Parathyroid adenoma (tissue), 2 donors: Measurements from ENCODE around the gene NAT9.

ENCODE experiments used
- H2AFZ ChIP-seq: fragments of 300-600 bp; sonication (generic); one replicate; pipeline ENCODE4 v1.7.0; 2017; ENCODE audit warnings: antibody characterized with exemption, mild to moderate bottlenecking
- H3K27ac ChIP-seq: fragments of 300-600 bp; sonication (generic); one replicate; pipeline ENCODE4 v1.7.0; 2017
- H3K27me3 ChIP-seq: fragments of 300-600 bp; sonication (generic); one replicate; pipeline ENCODE4 v1.7.0; 2017; ENCODE audit warnings: low read length; ENCODE audit not compliant: control insufficient read depth, insufficient read depth
- H3K36me3 ChIP-seq: fragments of 300-600 bp; sonication (generic); one replicate; pipeline ENCODE4 v1.7.0; 2017; ENCODE audit warnings: low read length; ENCODE audit not compliant: control insufficient read depth, insufficient read depth
- H3K4me1 ChIP-seq: fragments of 300-600 bp; sonication (generic); one replicate; pipeline ENCODE4 v1.7.0; 2017; ENCODE audit warnings: control low read depth
- H3K4me2 ChIP-seq: fragments of 300-600 bp; sonication (generic); one replicate; pipeline ENCODE4 v1.7.0; 2017; ENCODE audit warnings: low read length
- H3K4me3 ChIP-seq: fragments of 300-600 bp; sonication (generic); one replicate; pipeline ENCODE4 v1.7.0; 2017; ENCODE audit warnings: low read depth, low read length
- H3K79me2 ChIP-seq: fragments of 300-600 bp; sonication (generic); one replicate; pipeline ENCODE4 v1.7.0; 2017; ENCODE audit warnings: control low read depth
- H3K9ac ChIP-seq: fragments of 300-600 bp; sonication (generic); one replicate; pipeline ENCODE4 v1.7.0; 2017; ENCODE audit warnings: mild to moderate bottlenecking
- H3K9me3 ChIP-seq: fragments of 300-600 bp; sonication (generic); one replicate; pipeline ENCODE4 v1.7.0; 2017; ENCODE audit warnings: low read length; ENCODE audit not compliant: control insufficient read depth
- CTCF ChIP-seq: fragments of 300-600 bp; sonication (generic); IDR thresholded peaks from one replicate; pipeline ENCODE4 v1.7.0; 2017; ENCODE audit warnings: antibody characterized with exemption, mild to moderate bottlenecking
- donor health status: primary hyperparathyroidism.

Gene NAT9

DNA sequence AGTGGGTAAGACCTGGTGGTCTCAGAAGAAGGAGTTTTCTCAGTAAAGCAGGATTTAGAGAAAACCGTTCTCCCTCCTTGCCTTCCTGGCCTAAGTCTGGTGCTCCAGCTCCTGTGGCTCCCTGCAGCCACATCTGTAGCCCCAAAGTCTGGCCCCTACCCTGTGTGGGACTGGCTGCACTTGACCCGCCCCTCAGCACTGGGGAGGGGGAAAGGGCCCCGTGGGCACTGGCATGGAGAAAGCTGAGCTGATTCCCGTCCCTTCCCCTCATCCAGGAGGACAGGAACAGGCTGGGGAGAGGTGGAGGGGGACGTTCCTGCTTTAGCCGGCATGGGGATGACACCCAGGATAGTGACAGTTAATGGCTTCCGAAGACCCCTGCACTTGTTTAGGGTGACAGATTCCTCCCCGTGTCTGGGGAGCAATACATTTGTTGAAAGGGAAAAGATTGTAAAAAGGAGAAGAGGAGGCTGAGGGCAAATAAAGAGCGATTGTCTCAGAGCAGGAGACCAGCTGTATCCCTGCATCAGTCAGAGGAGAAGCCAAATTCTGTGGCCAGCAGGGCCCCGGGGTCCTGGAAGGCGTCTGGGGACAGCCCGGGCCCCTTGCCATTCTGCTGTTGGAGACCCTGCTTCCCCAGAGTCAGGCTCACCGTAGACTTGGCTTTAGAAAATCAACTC lies 45.6 kb upstream of the NAT9 start:
- TF ChIP-seq CTCF: no peak

GRCh38 chr17:74819801-74820436 lies 43.8 kb upstream of the NAT9 start:
- no peaks in the 10 kb centered on the region for H3K36me3 ChIP-seq

More for the DNA sequence above, 45.6 kb upstream of the NAT9 start:
- Histone ChIP-seq H3K4me1 (peaks cover 3% of the 10 kb centered on the region), H3K9ac (no peak overlapping the region), H3K9me3 (no peaks in the 10 kb centered on the region), H3K79me2 (peaks cover 2% of the 10 kb centered on the region), H3K36me3 (no peaks in the 10 kb centered on the region), H3K27me3 (no peaks in the 10 kb centered on the region), H2AFZ (no peak overlapping the region), H3K27ac (no peak overlapping the region), H3K4me3 (no peak overlapping the region), H3K4me2 (no peak overlapping the region)

GRCh38 chr17:74818291-74818938 lies 42.3 kb upstream of the NAT9 start:
- Histone ChIP-seq H3K9ac (no peak overlapping the region), H3K36me3 (no peaks in the 10 kb centered on the region)
- no peak for TF ChIP-seq CTCF

More at GRCh38 chr17:74819801-74820436, 43.8 kb upstream of the NAT9 start:
- Histone ChIP-seq H3K9me3 (no peaks in the 10 kb centered on the region), H3K4me3 (no peak overlapping the region), H3K4me2 (no peak overlapping the region), H3K4me1 (peaks cover 13% of the 10 kb centered on the region), H2AFZ (no peak overlapping the region), H3K9ac (no peak overlapping the region), H3K79me2 (peaks cover 2% of the 10 kb centered on the region), H3K27ac (no peak overlapping the region), H3K27me3 (no peaks in the 10 kb centered on the region)
- no peak for TF ChIP-seq CTCF

DNA sequence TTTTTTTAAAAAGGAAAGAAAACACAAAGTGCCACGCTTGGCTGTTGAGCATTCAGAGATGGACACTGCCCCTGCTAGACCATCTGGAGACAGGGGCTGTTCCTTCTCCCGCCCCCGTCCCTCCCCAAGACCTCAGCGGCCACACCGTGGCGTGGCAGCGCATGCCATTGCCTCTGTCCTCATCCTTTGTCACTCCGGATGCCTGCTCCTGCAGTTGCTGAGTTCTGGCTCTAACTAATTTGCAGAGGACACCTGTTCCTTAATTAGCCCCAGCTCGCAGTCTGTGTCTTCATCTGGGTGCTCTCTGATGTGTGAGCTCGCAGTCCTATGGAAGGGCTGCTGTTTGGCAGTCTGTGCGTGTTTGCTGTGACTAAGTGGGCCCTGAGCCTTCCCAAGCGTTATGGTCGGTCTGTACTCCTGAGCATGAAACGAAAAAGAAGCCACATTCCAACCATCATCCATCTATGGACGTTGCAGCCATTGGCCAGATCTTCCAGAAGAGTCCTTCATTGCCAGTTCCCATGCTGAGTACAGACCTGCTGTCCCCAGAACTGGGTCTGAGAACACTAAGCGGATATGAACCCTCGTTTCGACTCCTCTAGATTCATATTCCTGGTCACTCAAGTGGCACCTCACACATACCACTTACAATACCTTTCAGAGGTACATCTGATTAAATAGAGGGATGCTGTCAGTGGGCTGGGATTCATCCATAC lies 40.9 kb upstream of the NAT9 start:
- no peaks in the 10 kb centered on the region for H3K27me3 ChIP-seq
- H3K79me2 ChIP-seq: peaks cover 2% of the 10 kb centered on the region
- no peak overlapping the region for H3K27ac ChIP-seq
- TF ChIP-seq CTCF: no peak
- H3K4me2 ChIP-seq: no peak overlapping the region
- H3K9me3 ChIP-seq: no peaks in the 10 kb centered on the region
- no peak overlapping the region for H3K4me3 ChIP-seq
- peaks cover 16% of the 10 kb centered on the region for H3K4me1 ChIP-seq
- H2AFZ ChIP-seq: no peak overlapping the region
- H3K36me3 ChIP-seq: no peaks in the 10 kb centered on the region
- H3K9ac ChIP-seq: no peak overlapping the region

More at GRCh38 chr17:74818291-74818938, 42.3 kb upstream of the NAT9 start:
- Histone ChIP-seq H3K27ac (no peak overlapping the region), H2AFZ (no peak overlapping the region), H3K4me1 (peaks cover 16% of the 10 kb centered on the region), H3K4me2 (no peak overlapping the region), H3K27me3 (no peaks in the 10 kb centered on the region), H3K4me3 (no peak overlapping the region), H3K9me3 (no peaks in the 10 kb centered on the region), H3K79me2 (peaks cover 2% of the 10 kb centered on the region)
